ENCODE data around the gene ADAMTS3.

Gene ADAMTS3

DNA sequence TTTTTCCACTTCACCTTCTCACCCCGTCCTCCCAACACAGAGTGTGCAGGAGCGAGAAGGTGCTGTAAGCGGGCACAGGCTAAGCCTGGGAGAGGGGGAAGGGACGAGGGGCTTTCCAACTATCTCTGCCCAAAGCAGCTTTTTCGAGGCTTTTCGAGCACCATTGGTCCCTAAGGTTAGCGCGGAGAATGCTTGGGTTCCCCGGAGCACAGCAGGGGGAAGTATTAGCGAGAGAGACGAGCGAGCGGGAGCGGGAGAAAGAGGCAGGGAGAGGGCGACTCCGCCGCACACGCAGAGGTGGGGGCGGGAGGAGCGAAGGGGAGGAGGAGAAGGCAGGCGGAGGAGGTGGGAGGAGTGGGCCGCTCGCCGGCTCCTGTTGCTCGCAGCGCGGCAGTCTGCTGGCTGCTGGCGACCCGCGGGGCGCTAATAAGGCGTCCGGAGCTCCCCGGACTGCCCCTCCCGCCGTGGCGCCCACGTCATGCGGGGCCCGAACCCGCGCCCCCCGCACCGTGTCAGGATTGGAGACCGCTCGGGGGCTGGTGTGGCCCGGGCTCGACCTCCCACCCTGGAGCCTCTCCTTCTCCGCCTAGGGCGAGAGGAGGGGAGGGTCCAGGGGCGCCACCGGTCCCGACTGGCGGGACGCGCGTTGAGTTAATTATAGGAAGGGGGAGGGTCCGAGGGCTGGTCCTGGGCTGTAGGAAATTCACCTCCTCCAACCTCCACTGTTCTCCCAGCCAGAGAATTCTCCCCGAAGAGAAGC is at the start of gene ADAMTS3:
Gene ADAMTS3, minus strand, starts transcription at position 263 of the 760 bp plus-strand sequence. CDS start 459 bp downstream, outside the sequence.
- no peak for DNase-seq

DNA sequence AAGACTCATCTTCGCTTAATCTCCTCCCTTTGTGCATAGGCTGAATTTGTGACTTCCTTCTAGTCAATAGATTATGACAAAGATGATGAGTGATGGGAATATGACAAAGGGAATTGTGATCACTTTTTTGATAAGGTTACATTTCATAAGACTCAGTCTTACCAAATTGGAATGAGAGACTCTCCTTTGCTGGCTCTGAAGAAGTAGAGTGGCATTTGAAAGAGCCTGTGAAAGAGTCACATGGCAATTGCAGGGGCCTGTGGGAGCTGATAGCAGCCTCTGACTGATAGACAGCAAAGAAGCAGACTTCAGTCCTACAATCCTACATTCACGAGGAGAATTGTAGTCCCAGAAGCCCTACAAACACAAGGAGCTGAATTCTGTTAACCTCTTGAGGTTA is 44.9 kb upstream of the ADAMTS3 start:
- no peak for DNase-seq

DNA sequence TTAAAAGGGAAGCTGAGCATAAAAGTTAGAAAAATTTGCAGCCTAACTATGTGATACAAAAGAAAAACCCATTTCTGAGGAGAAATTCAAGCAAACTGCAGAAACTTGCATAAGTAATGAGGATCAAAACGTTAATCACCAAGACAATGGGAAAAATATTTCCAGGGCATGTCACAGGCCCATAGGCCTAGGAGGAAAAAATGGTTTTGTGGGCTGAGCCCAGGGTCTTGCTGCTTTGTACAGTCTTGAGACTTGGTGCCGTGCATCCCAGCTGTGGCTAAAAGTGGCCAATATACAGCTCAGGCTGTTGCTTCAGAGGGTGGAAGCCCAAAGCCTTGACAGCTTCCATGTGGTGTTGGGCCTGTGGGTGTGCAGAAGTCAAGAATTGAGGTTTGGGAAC is 37.7 kb upstream of the ADAMTS3 start:
- DNase-seq: no peak

DNA sequence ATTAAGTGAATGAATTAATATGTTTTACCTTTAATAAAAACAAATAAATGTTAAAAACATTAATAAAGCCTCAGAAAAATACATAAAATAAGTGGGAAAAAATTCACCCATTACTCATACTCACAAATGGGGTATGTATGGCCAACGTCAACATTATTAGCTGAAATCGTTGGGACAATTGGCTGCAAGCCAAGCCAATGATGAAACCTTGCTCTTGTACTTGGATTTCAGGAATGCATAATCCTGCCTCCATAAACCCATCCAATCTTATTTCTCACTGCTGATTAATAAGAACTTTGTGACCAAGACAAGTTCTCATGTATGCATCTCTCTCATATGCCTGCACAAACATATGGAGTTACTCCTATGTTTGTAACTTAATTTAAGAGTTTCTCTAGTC is 35.3 kb upstream of the ADAMTS3 start:
- DNase-seq: no peak

DNA sequence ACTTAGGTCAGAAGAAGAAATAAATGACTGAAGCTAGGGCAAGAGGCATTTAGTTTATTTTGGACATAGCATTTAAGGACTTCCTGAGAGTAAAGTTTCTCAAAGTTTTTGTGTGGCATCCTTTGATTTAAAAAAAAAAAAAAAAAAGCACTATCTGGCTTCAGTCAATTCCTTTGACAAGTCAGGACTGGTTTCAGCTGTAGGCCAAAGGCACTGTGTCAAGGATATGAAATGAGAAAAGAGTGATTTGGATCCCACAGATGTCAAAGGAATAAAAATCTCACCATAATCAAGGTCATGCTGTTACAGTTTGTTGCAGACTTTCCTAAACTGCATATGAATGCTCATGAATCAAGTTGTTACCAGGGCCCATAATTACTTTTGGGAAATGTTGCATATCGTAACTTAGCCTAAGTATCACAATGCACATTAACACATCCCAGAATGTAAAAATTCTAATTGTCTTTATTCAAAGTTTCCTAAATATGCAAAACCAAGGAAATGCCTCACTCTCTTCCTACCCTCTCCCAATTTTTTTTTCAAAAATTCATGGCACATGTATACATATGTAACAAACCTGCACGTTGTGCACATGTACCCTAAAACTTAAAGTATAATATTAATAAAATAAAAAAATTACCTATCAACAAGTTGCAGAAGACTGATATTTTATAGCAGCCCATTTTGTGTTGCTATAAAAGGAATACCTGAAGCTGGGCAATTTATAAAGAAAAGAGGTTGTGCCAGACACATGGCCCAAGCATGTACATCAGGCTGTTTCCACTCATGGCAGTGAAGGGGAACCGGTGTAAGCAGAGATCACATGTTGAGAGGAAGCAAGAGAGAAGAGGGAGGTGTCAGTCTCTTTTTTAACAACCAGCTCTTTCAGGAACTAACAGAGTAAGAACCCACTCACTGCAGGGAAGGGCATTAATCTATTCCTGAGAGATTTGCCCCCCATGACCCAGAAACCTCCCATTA is 33.7 kb upstream of the ADAMTS3 start:
- no peak for DNase-seq

DNA sequence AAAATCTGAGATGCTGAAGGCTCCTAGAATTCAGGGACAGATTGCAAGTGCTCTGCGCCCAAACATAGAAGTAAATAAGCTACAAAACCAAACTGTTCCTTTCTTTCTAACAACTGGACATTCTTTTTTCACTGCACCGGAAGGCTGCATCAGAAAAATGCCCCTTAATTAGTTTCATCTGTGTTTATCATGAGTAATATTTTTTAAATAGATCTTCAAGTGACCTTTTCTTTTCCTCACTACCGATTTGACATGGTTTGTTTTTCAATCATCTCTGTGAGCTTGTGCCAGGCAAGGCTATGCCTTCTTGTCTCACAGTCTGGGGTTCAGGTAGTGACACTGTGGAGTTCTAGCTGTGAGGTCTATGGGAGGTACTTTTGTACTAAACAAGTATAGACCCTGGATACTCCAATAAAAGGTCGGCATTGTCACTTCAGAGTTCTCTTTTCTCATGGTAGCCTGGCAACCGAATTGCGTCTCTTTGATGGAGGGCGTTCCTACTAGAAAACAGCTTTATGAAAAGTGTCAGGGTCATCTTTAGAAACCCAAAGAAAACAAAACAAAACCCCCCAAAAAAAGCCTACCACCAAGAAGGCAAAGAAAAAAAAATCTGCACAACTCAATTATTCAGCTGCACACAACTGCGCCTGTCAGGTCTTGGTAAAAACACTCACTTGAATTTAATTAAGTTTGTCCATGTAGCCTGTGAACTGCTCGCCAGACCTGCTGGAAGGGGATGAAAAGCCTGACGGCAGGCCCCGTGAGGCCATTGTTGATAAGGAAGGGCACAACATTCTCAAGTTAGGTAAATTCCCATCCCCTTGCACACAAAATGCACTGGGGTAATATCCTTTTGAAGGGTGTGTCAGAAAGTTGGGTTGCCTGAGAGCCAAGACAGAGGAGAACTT is 22.8 kb upstream of the ADAMTS3 start:
- DNase-seq: no peak

DNA sequence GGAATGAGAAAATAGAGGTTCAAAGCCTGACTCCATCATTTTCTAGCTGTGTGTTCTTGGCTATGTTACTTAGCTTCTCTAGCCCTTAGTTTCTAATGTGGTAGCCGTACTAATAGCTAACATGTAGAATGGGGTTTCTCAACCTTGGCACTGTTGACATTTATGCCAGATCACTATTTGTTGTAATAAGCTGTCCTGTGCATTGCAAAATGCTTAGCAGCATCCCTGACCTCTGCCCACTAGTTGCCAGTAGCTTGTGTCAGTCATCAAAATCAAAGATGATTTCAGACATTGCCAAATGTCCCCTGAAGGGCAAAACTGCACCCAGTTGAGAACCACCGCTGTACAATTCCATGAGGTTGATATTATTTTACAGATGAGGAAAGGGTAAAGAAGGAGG is 18.3 kb upstream of the ADAMTS3 start:
- DNase-seq: no peak

DNA sequence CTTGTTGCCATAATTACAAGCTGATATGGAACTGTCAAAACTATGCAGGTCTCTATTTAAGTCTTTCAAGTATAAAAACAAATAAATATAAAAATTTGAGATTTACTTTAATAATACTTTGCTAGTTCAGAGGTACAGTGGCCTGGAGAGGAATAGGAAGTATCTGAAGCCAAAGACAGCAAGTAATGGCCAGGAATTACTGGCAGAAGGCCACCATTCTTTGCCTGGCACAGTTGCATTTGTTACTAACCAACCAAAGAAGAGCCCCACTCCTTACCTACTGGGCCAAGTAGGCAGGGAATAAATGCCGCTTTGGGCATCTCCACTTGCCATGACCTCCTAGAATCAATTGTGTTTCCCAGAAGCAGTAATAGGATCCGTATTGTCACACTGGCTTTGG is 13.8 kb upstream of the ADAMTS3 start:
- DNase-seq: no peak

DNA sequence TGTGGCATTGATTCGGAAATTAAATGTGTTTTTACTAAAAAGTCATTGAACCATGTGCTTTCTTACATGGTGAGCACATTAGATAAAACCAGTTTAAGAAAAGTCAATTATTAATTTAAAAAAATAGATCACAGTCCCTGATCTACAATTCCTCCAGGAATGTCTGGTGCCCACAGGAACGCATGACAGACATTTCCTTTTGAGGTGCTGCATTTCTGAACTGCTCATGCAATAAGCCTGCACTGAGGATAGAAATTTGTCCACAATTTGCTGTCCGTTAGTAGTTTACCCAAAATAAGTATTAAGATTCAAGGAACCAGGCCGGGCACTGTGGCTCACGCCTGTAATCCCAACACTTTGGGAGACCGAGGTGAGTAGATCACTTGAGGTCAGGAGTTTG is 8.2 kb upstream of the ADAMTS3 start:
- DNase-seq: no peak

DNA sequence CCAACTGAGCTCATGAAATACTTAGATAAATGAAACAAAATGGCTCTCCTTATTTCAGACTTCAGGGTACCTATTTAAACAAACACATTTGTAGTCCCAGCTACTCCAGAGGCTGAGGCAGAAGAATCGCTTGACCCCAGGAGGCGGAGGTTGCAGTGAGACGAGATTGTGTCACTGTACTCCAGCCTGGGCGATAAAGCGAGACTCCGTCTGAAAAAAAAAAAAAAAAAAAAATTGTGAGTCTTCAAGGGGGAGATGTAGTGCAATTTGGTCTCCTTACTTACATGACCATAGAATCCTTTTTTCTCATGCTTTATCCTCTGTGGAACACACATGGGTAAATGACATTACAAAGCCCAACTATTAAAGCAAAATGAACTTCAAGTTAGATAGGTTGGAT is 2.3 kb upstream of the ADAMTS3 start:
- no peak for DNase-seq

DNA sequence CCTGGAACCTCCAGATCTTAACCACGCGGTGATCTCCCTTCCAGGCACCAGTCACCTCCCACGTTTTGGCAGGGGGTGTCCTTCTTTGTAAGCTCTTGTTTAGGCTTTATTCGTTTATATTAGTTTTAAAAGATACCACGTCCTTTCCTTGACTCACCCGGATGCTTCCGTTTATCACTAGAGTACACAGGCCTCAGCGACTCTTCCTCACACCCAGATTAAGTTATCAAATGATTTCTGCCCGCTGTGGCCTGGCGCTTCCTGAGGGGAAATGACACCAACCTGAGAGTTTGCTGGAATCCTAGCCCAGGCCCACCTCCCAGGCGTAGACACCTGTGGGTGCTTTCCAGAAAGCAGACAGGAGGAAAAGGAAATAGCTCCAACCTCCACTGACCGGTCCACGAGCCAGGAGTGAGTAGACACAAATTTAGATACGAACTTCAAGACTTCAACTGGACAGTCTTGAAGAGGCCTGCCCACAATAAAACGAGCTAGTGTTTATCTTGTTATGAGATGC is 756 bp upstream of the ADAMTS3 start:
- no peak for DNase-seq

DNA sequence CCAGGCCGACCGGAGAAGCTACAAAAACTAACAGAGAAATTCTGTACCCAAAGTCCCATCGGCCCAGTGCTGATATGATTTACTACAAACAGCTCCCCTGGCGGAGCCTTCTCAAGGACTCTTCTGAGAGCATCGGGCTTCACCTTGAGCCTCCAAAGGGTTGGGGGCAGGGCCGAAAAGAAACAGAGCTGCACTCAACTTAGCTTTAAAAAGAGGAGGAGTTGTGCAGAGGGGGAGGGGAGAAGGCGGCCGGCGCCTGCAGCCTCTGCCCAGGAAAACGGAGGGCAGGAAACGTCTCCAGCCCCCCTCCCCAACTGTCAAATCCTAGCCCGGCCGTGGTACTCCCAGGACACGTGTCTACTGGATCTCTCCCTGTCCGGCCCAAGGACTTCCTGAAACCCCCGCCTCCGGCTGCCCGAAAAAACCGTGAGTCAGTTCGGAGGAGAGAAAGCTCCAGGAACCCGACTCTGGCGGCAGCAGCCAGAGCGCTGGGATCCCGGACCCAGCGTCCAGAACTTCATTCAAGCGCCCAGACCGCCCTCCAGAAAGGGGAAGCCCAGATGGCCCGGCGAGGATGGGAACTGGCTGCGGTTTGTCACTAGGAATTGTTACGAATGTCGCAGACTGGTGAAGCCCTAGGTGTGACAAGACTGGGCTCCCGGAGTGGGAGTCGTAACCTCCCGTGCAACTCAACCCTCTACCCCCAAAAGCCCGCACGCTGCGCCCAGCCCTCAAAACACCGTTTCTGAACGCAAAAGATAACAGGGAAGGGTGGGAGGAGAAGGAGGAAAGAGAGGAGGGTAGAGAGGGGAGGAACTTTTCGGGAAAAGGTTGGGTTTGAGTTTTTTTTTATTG is 973 bp downstream of the ADAMTS3 start:
- no peak for DNase-seq

DNA sequence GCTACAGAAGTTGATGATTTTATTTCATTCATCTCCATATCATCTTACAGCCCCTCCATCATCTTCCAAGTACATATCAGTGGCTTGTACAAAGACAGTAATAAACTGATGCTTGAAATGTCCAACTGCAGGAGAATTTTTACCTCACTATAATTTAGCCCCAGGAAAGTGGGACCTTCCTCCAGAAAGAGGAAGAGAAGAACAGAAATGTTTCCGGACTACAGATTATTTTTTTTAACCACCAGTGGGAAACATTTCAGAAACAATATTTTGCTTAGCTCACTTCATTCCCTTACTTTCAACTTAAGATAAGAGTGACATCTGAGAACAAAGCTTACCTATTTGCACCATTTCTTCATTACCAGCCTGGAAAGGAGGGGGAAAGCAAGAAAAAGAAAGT is 2.0 kb downstream of the ADAMTS3 start:
- DNase-seq: no peak

DNA sequence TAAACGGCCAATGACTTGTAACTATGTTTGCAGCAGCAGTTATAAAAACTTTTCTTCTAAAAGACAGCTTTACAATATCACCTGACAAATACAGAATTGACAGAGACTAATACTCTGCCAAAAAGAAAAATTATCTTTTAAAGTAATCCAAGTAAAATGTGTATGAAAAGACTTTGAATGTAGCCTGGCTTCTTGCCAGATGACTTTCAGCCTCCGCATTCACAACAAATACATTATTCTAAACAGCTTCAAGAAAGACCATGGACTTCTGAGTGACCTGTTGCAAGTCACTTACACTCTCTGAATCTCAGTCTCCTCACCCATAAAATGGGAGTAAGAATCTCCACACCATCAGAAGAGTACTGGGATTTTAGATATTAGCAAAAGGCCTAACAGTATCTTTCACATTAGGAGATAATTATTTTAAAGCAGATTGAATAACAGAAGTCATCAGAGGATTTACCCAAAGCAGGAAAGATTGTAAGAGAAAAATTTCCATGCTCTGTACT is 2.5 kb downstream of the ADAMTS3 start:
- no peak for DNase-seq

DNA sequence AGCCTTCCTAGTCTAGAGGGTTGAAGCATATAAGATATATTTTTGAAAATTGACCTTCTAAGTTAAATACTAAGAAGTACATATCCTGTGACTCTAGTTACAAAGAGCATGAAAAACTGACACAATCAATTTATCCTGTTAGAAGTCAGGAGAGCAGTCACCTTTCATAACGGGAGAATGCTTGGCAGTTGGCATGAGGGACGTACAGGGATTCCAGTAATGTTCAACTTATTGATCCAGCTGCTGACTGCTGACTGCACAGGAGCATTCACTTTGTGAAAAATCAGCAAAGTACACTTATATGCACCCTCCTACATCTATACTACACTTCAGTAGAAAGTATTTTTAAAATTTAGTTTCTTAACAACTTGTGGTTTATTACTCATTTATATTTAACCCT is 4.2 kb downstream of the ADAMTS3 start:
- DNase-seq: no peak

DNA sequence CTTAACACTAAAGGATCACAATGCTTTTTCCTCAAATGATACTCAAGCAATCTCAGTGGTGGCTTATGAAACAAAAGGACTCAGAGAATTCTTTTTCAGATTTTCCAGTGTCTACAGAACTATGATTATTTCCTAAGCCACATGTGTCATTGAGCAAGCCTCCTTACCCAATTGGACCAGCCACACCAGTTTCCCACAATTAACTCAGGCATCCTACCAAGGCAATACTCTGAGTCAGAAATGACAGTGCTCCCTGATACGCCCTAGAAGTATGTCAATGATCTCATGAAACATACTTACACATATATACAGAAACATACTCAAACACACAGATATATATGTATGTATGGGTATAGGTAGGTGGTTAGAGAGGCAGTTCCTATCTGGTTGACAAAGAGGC is 4.8 kb downstream of the ADAMTS3 start:
- DNase-seq: no peak

DNA sequence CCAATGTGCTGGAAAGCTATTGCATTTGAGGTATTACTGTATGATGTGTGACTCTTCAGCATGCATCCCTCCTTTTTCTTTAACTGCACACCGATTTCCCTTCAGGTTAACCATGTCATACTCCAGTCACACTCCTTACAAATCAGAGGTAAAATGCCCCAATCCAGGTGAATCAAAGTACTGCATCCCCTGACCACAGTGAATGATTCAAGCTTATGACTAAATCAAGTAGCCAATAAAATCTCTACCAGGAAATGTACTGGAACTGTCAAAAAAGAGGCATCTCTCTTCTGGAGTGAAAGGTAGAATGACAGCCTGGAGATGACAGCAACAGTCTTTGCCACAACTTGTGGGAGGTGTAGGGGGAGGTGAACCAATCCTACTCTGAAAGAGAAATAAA is 10.4 kb downstream of the ADAMTS3 start:
- no peak for DNase-seq

DNA sequence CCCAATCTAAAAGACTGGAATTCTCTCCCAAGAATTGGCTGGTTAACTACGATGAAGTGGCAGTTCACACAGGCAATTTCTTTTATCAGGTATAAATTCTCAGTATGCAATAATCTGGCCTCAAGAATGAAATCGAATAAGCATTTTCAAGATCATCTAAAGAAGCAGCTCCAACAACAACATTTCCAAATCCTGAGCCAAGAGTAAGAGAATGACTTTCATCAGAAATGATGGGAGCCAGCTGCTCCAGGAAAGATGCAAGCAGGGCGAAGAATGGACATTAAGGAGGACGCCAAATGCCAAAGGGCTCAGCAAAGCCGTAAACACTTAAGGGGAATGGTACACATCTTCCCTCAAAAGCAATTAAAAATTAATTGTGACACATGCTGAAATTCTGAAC is 12.0 kb downstream of the ADAMTS3 start:
- DNase-seq: no peak

DNA sequence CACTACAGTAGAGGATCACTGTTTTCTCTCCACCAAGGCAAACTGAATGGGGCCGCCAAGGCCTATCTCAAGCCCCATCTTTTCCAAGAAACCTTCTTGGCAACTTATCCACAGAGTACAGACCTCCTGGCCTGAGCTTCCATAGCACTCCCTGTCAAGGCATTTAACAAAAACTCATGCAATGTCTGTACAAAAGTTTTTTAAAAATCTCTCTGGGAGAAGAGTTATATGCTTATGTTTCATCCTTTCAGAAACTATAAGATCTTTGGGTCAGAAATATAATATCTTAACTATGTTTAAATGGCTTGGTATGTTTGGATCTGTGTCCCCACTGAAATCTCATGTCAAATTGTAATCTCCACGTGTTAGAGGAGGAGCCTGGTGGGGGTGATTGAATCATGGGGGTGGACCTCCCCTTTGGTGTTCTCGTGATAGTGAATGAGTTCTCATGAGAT is 13.6 kb downstream of the ADAMTS3 start:
- no peak for DNase-seq

DNA sequence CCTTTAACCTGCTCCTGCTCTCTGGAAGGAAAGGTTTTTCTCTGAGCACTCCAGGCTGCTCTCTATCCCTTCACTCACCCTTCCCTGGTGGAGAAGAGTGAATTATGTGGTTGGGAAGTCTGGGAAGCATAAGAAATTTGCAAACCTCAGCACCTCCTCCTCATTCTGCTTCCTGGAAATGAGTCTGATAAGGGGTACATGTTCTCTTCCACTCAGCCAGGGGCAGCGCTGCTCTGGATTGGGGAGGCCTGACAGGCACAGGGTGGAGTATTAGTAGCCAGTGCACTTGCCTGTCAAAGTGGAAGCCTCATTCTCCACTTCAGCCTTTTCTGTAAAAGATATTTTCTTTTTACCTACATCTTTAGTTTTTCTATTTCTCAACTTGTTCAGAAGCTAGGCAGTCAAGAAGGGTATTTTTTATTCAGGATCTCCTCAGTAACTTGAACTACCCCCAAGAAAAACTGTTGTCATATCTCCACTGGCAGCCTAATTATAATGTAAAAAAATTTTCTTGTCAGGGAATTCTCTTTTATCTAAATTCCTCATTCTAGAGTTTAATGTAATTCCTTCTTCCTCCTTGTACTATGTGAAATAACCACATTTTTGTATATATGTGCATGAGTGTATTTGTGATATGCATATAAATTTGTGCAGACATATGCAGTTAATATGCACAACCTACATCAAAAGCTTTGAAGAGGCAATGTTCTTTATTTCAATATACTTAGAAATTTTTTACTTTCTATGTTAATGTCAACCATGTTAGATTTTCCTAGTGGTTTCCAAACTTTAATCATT is 15.3 kb downstream of the ADAMTS3 start:
- no peak for DNase-seq

DNA sequence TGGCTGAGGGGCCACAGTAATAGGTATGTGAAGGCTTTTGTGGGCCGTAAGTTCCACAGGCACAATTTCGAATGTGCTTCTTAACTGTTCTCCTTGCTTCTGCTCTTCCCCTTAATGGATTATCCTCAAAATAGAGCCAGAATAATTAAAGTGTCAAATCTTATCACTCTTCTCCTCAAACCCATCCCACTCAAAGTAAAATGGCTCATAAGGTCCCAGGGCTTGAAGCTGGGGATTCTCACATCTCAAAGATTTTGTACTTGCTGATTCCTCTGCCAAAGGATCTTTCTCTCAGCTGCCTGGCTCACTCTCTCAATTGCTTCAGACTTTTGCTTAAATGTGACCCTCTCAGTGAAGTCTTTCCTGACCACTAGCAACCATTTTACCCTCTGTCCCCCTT is 16.6 kb downstream of the ADAMTS3 start:
- DNase-seq: no peak

Data from activated gamma-delta T cell treated with Interleukin-2 at 50 U/mL for 16 hours (primary cell).